Esophagus squamous epithelium (tissue), 4 donors: ENCODE results near the gene LRRC3B.

ENCODE experiments used
- CTCF ChIP-seq, 6 experiments: fragments of 450-650 bp in 4 of 6; fragments of 200-600 bp in 2 of 6; sonication (generic) in 2 of 6; IDR thresholded peaks; one replicate each; pipeline ENCODE4 v1.5.1; 2016 to 2019; ENCODE audit warnings: antibody characterized with exemption in 6 of 6, mild to moderate bottlenecking in 4 of 6, moderate library complexity in 4 of 6
- POLR2A ChIP-seq, 4 donors: fragments of 450-650 bp; IDR thresholded peaks; one replicate each; pipeline ENCODE4 v1.6.1; 2017; ENCODE audit warnings: antibody characterized with exemption in 4 of 4, mild to moderate bottlenecking in 4 of 4, moderate library complexity in 3 of 4

DNA sequence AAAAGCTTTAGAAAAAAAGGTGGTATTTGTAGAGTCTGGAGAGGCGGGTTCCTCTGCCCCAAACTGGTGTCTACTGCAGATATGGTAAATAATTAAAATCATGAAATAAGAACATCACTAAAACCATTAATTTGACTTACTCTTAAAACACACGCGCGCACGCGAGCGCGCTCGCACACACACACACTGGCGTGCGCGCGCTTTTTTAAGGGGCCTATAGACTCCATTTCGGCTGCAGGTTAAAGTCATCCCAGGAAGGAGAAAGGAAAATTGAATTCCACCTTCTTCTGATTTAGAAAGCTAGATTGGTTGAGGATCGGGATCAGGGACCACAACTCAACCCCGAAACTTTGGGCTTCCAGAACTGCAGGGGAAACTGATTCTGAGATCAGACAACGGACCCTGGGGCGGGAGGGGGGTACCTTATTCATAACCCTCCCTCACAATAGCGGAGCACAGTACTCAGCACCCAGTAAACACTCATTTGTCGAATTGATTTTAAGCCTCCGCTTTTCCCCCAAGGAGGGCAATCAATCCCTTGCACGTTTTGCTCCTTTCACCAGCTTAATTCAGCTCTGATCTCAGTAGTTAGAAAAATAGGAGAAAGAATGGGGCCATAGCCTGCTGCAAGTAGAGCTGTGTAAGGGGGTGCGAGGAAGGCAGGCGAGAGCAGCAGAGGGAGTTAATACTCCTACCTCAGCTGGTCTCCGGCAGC is 509 bp upstream of the LRRC3B start:
- TF ChIP-seq CTCF (IDR thresholded peaks at IDR 0.05), result no peak
- no peak for TF ChIP-seq POLR2A (IDR thresholded peaks at IDR 0.05)
